ENCODE measurements around the gene SMIM14.
"Not testable (repeated sequence)": the region's sequence is repeated elsewhere in the genome, so short reads cannot be mapped to it uniquely, and the experiment has no call there.

The SMIM14 gene

GRCh38 chr4:39642885-39643552 is 4.4 kb upstream of the SMIM14 start:
- DNase-seq: no peak

- no peak for DNase-seq
Measured at GRCh38 chr4:39641451-39641850, 2.8 kb upstream of the SMIM14 start.

GRCh38 chr4:39637586-39638353 is 895 bp downstream of the SMIM14 start:
- peak; percentile 9 to 12 for DNase-seq

GRCh38 chr4:39637221-39637585 is 1.5 kb downstream of the SMIM14 start:
- no peak for DNase-seq

- DNase-seq: no peak
Measured at GRCh38 chr4:39636531-39637184, 2.0 kb downstream of the SMIM14 start.

GRCh38 chr4:39635023-39635422 is 3.6 kb downstream of the SMIM14 start:
- DNase-seq: no peak

- no peak for DNase-seq
Measured at GRCh38 chr4:39631700-39632079, 7.0 kb downstream of the SMIM14 start.

GRCh38 chr4:39627413-39627812 is 11.3 kb downstream of the SMIM14 start:
- no peak for DNase-seq

- DNase-seq: no peak
Measured at GRCh38 chr4:39626913-39627312, 11.8 kb downstream of the SMIM14 start.

- no peak for DNase-seq
Measured at GRCh38 chr4:39626261-39626660, 12.4 kb downstream of the SMIM14 start.

GRCh38 chr4:39621582-39621981 is 17.1 kb downstream of the SMIM14 start:
- DNase-seq: no peak

GRCh38 chr4:39620551-39621313 is 17.9 kb downstream of the SMIM14 start:
- DNase-seq: no peak

GRCh38 chr4:39617534-39617933 is 21.1 kb downstream of the SMIM14 start:
- DNase-seq: no peak

- no peak for DNase-seq
Measured at GRCh38 chr4:39616651-39617050, 22.0 kb downstream of the SMIM14 start.

- DNase-seq: not testable (repeated sequence)
Measured at GRCh38 chr4:39616112-39616511, 22.6 kb downstream of the SMIM14 start.

GRCh38 chr4:39614487-39615162 is 24.0 kb downstream of the SMIM14 start:
- DNase-seq: no peak

GRCh38 chr4:39613093-39613656 is 25.5 kb downstream of the SMIM14 start:
- DNase-seq: no peak

- DNase-seq: no peak
Measured at GRCh38 chr4:39609454-39609931, 29.2 kb downstream of the SMIM14 start.

- no peak for DNase-seq
Measured at GRCh38 chr4:39608451-39608850, 30.2 kb downstream of the SMIM14 start.

- no peak for DNase-seq
Measured at GRCh38 chr4:39606747-39607146, 31.9 kb downstream of the SMIM14 start.

GRCh38 chr4:39597695-39598381 is 40.8 kb downstream of the SMIM14 start:
- DNase-seq: no peak

- no peak for DNase-seq
Measured at GRCh38 chr4:39596971-39597370, 41.7 kb downstream of the SMIM14 start.

All from stimulated activated CD4-positive, alpha-beta T cell treated with anti-CD3 and anti-CD28 coated beads, Interleukin-4, amount 100 ng/mL, for 4 hours (primary cell).